Esophagus muscularis mucosa (tissue), 4 donors: Measurements from ENCODE around the gene STXBP6. TPM values are rescaled to one million over a fixed set of nuclear protein-coding genes. Genes with fewer than 3 reads are reported as not detected.

Experiments
- DNase-seq: peaks from one replicate; pipeline ENCODE4 v3.0.0-alpha.2; 2017; ENCODE audit errors: extremely low spot score
- H3K27ac ChIP-seq, 4 donors: fragments of 200-600 bp; sonication (generic); replicated peaks in 1 of 4; 1 replicate in 3 of 4; 2 replicates in 1 of 4; pipeline ENCODE4 v1.5.1; 2016 to 2019; ENCODE audit warnings: mild to moderate bottlenecking in 1 of 4
- H3K27me3 ChIP-seq, 4 donors: fragments of 200-600 bp; sonication (generic); one replicate each; pipeline versions ENCODE4 v1.5.1 to v1.6.0; 2016 to 2019
- H3K36me3 ChIP-seq, 4 donors: fragments of 200-600 bp; sonication (generic); one replicate each; pipeline ENCODE4 v1.5.1; 2016 to 2019
- H3K4me1 ChIP-seq, 4 donors: fragments of 200-600 bp; sonication (generic); one replicate each; pipeline ENCODE4 v1.5.1; 2016 to 2019
- H3K4me3 ChIP-seq, 4 donors: fragments of 200-600 bp; sonication (generic); 1 replicate in 2 of 4; 2 replicates in 2 of 4; pipeline ENCODE4 v1.5.1; 2016 to 2019; ENCODE audit warnings: mild to moderate bottlenecking in 4 of 4, moderate library complexity in 1 of 4
- H3K9me3 ChIP-seq, 4 donors: fragments of 200-600 bp; sonication (generic); 1 replicate in 3 of 4; 2 replicates in 1 of 4; pipeline ENCODE4 v1.5.1; 2016 to 2019
- CTCF ChIP-seq, 3 experiments: fragments of 200-600 bp in 2 of 3; fragments of 450-650 bp in 1 of 3; sonication (generic) in 2 of 3; IDR thresholded peaks; one replicate each; pipeline ENCODE4 v1.5.1; 2017 to 2019; ENCODE audit warnings: antibody characterized with exemption in 3 of 3, mild to moderate bottlenecking in 2 of 3, moderate library complexity in 1 of 3
- EP300 ChIP-seq: sonication (generic); formaldehyde crosslinking; IDR thresholded peaks from one replicate; pipeline ENCODE4 v1.6.1; 2017; ENCODE audit warnings: antibody characterized with exemption
- POLR2A ChIP-seq: fragments of 450-650 bp; IDR thresholded peaks from one replicate; pipeline ENCODE4 v1.6.1; 2017; ENCODE audit warnings: antibody characterized with exemption, moderate library complexity, mild to moderate bottlenecking, low read depth
- POLR2AphosphoS5 ChIP-seq, 2 donors: sonication (generic); formaldehyde crosslinking; IDR thresholded peaks; one replicate each; pipeline ENCODE4 v1.6.1; 2017; ENCODE audit warnings: antibody characterized with exemption in 2 of 2
- WGBS: methylation state at CpG from one replicate; pipeline ENCODE4 v1.1.5; 2018; 5-methylcytosine and 5-hydroxymethylcytosine counted together
- intact Hi-C: fragments of 100-400 bp; cut with DNase I; formaldehyde crosslinking; loops from one replicate; pipeline ENCODE4 v1.15.1; 2023
- total RNA-seq, 4 donors: library from RNA; depleted of rRNA; stranded (reverse); fragments of >200 nt; gene quantifications; one replicate each; pipeline versions ENCODE4 v1.1.0 to v1.2.1, GENCODE V29; 2016

STXBP6 gene
- total RNA-seq, 4 donors from 2014 or later: 36.9 to 60.4 (median 52.1) TPM

- Histone ChIP-seq H3K27me3 (no peaks in the 10 kb centered on the region), H3K4me3 (no peak overlapping the region), H3K4me1 (peaks cover 0 to 9% (median 5%) of the 10 kb centered on the region in 4 donors), H3K9me3 (no peaks in the 10 kb centered on the region), H3K36me3 (no peaks in the 10 kb centered on the region), H3K27ac (no peak overlapping the region)
- WGBS: 51% methylated on average over 2 of the region's 2 CpGs
- no peak for TF ChIP-seq POLR2A
- no peak for TF ChIP-seq POLR2AphosphoS5 (IDR thresholded peaks at IDR 0.05)
- TF ChIP-seq CTCF (IDR thresholded peaks at IDR 0.05): no peak
- TF ChIP-seq EP300: no peak
- intact Hi-C loops: no loop called here
- DNase-seq: no peak
These were observed 37.0 kb upstream of the STXBP6 start for GRCh38 chr14:25086821-25087396.

- no peak for DNase-seq
- Histone ChIP-seq H3K27me3 (no peaks in the 10 kb centered on the region), H3K9me3 (no peaks in the 10 kb centered on the region), H3K4me3 (no peak overlapping the region), H3K36me3 (no peaks in the 10 kb centered on the region), H3K27ac (no peak overlapping the region), H3K4me1 (peaks cover 0 to 9% (median 5%) of the 10 kb centered on the region in 4 donors)
- WGBS: 54% methylated on average over 6 of the region's 6 CpGs
- TF ChIP-seq EP300 (no peak), POLR2A (no peak), CTCF (IDR thresholded peaks at IDR 0.05) (no peak), POLR2AphosphoS5 (IDR thresholded peaks at IDR 0.05) (no peak)
- intact Hi-C loops: no loop called here
These were observed 36.1 kb upstream of the STXBP6 start for GRCh38 chr14:25086081-25086480.

- intact Hi-C loops: no loop called here
- H3K4me1 ChIP-seq: peaks cover 0 to 2% (median under 1%) of the 10 kb centered on the region in 4 donors
- 84% methylated on average over 2 of the region's 2 CpGs for WGBS
These were observed 30.7 kb upstream of the STXBP6 start for GRCh38 chr14:25080682-25081081.

GRCh38 chr14:25079311-25079710, 29.4 kb upstream of the STXBP6 start:
- WGBS: 96% methylated on average over 1 of the region's 1 CpG
- Histone ChIP-seq H3K36me3 (no peaks in the 10 kb centered on the region), H3K4me3 (no peak overlapping the region), H3K27me3 (no peaks in the 10 kb centered on the region), H3K4me1 (no peaks in the 10 kb centered on the region), H3K27ac (no peak overlapping the region), H3K9me3 (no peaks in the 10 kb centered on the region)
- no peak for DNase-seq
- TF ChIP-seq POLR2AphosphoS5 (IDR thresholded peaks at IDR 0.05) (no peak), CTCF (IDR thresholded peaks at IDR 0.05) (no peak), POLR2A (no peak), EP300 (no peak)
- intact Hi-C loops: no loop called here

More at GRCh38 chr14:25080682-25081081, 30.7 kb upstream of the STXBP6 start:
- DNase-seq: no peak
- H3K27ac ChIP-seq: no peak overlapping the region
- no peaks in the 10 kb centered on the region for H3K27me3 ChIP-seq
- H3K9me3 ChIP-seq: no peaks in the 10 kb centered on the region
- no peak for TF ChIP-seq EP300
- TF ChIP-seq POLR2A: no peak
- no peak for TF ChIP-seq POLR2AphosphoS5 (IDR thresholded peaks at IDR 0.05)
- TF ChIP-seq CTCF (IDR thresholded peaks at IDR 0.05): no peak
- H3K36me3 ChIP-seq: no peaks in the 10 kb centered on the region
- H3K4me3 ChIP-seq: no peak overlapping the region

GRCh38 chr14:25074099-25074685, 24.2 kb upstream of the STXBP6 start:
- H3K27me3 ChIP-seq: no peaks in the 10 kb centered on the region
- WGBS: 74% methylated on average over 4 of the region's 4 CpGs
- H3K4me1 ChIP-seq: no peaks in the 10 kb centered on the region
- TF ChIP-seq POLR2AphosphoS5 (IDR thresholded peaks at IDR 0.05) (no peak), CTCF (IDR thresholded peaks at IDR 0.05) (no peak), POLR2A (no peak), EP300 (no peak)
- no peak overlapping the region for H3K27ac ChIP-seq
- no peak overlapping the region for H3K4me3 ChIP-seq
- no peak for DNase-seq
- H3K9me3 ChIP-seq: no peaks in the 10 kb centered on the region
- H3K36me3 ChIP-seq: no peaks in the 10 kb centered on the region
- intact Hi-C loops: no loop called here
